Measurements from ENCODE around the gene KIAA1958. TPM values are rescaled to one million over a fixed set of nuclear protein-coding genes. Genes with fewer than 3 reads are reported as not detected.

Gene KIAA1958
- total RNA-seq, 2 donors from 2014 or later, result 9.0 to 10.6 TPM

- no peaks in the 10 kb centered on the region for H3K27me3 ChIP-seq
- TF ChIP-seq CTCF (IDR thresholded peaks at IDR 0.05), result no peak
- H3K4me3 ChIP-seq, result no peak overlapping the region
- no peak overlapping the region for H3K9ac ChIP-seq (ENCODE audit: low read depth in 2 of 2, low read length in 2 of 2)
- H3K9me3 ChIP-seq, result no peaks in the 10 kb centered on the region
- H3K27ac ChIP-seq, result no peak overlapping the region
- intact Hi-C loops (cut with DNase I), result no loop called here
- no peak for DNase-seq
- H3K36me3 ChIP-seq, result no peaks in the 10 kb centered on the region
- no peaks in the 10 kb centered on the region for H3K4me1 ChIP-seq
Observed at GRCh38 chr9:112544477-112544876, 57.9 kb downstream of the KIAA1958 start.

- H3K4me3 ChIP-seq, result no peak overlapping the region
- H3K27ac ChIP-seq, result no peak overlapping the region
- no peaks in the 10 kb centered on the region for H3K27me3 ChIP-seq
- no peak for DNase-seq
- H3K4me1 ChIP-seq, result no peaks in the 10 kb centered on the region
- no peak for TF ChIP-seq CTCF (IDR thresholded peaks at IDR 0.05)
- no peaks in the 10 kb centered on the region for H3K36me3 ChIP-seq
- H3K9ac ChIP-seq (ENCODE audit: low read depth in 2 of 2, low read length in 2 of 2), result no peak overlapping the region
- intact Hi-C loops (cut with DNase I), result no loop called here
- H3K9me3 ChIP-seq, result no peaks in the 10 kb centered on the region
Observed at GRCh38 chr9:112545237-112545636, 58.6 kb downstream of the KIAA1958 start.

- H3K36me3 ChIP-seq, result no peaks in the 10 kb centered on the region
- no peak overlapping the region for H3K4me3 ChIP-seq
- intact Hi-C loops (cut with DNase I), result no loop called here
- no peak for DNase-seq
- H3K4me1 ChIP-seq, result no peaks in the 10 kb centered on the region
- H3K9ac ChIP-seq (ENCODE audit: low read depth in 2 of 2, low read length in 2 of 2), result no peak overlapping the region
- no peaks in the 10 kb centered on the region for H3K9me3 ChIP-seq
- no peak for TF ChIP-seq CTCF (IDR thresholded peaks at IDR 0.05)
- no peak overlapping the region for H3K27ac ChIP-seq
- no peaks in the 10 kb centered on the region for H3K27me3 ChIP-seq
Observed at GRCh38 chr9:112546149-112547012, 59.8 kb downstream of the KIAA1958 start.

- no peaks in the 10 kb centered on the region for H3K9me3 ChIP-seq
- intact Hi-C loops (cut with DNase I), result no loop called here
- H3K36me3 ChIP-seq, result no peaks in the 10 kb centered on the region
- TF ChIP-seq CTCF (IDR thresholded peaks at IDR 0.05), result no peak
- H3K4me3 ChIP-seq, result no peak overlapping the region
- H3K4me1 ChIP-seq, result no peaks in the 10 kb centered on the region
- no peak for DNase-seq
- no peaks in the 10 kb centered on the region for H3K27me3 ChIP-seq
- H3K9ac ChIP-seq (ENCODE audit: low read depth in 2 of 2, low read length in 2 of 2), result no peak overlapping the region
- no peak overlapping the region for H3K27ac ChIP-seq
Observed at GRCh38 chr9:112548051-112548440, 61.4 kb downstream of the KIAA1958 start.

GRCh38 chr9:112548836-112549595 is 62.4 kb downstream of the KIAA1958 start:
- no peak for DNase-seq
- intact Hi-C loops (cut with DNase I), result no loop called here

More at GRCh38 chr9:112548836-112549595, 62.4 kb downstream of the KIAA1958 start:
- H3K36me3 ChIP-seq, result no peaks in the 10 kb centered on the region
- no peak for TF ChIP-seq CTCF (IDR thresholded peaks at IDR 0.05)
- H3K4me3 ChIP-seq, result no peak overlapping the region
- no peaks in the 10 kb centered on the region for H3K4me1 ChIP-seq
- H3K9ac ChIP-seq (ENCODE audit: low read depth in 2 of 2, low read length in 2 of 2), result no peak overlapping the region
- H3K9me3 ChIP-seq, result no peaks in the 10 kb centered on the region
- no peaks in the 10 kb centered on the region for H3K27me3 ChIP-seq
- no peak overlapping the region for H3K27ac ChIP-seq
